Activated naive CD4-positive, alpha-beta T cell treated with anti-CD3 and anti-CD28 coated beads, Interleukin-2, amount 50 U/mL, for 16 hours (primary cell): ENCODE measurements around the gene PRCC.

Experiments
- DNase-seq: peaks from one replicate; pipeline ENCODE4 v3.0.0-alpha.2; 2020

The PRCC gene

GRCh38 chr1:156816561-156817328 lies 49.4 kb downstream of the PRCC start, which contains the start of gene SH2D2A:
Gene SH2D2A (minus strand): TSS chr1:156816848. CDS start chr1:156816708, 140 bp downstream.
- peak; percentile 91 for DNase-seq

GRCh38 chr1:156821801-156822200 lies 54.5 kb downstream of the PRCC start:
- DNase-seq = no peak

- no peak for DNase-seq
Measured at GRCh38 chr1:156822680-156823079, 55.3 kb downstream of the PRCC start.

- no peak for DNase-seq
Measured at GRCh38 chr1:156823210-156823790, 56.0 kb downstream of the PRCC start.

GRCh38 chr1:156826630-156827029 lies 59.3 kb downstream of the PRCC start:
- DNase-seq = no peak

- no peak for DNase-seq
Measured at GRCh38 chr1:156828400-156829124, 61.2 kb downstream of the PRCC start.

GRCh38 chr1:156832434-156832833 lies 65.1 kb downstream of the PRCC start:
- DNase-seq = no peak

GRCh38 chr1:156833603-156834002 lies 66.3 kb downstream of the PRCC start:
- DNase-seq = no peak

GRCh38 chr1:156834322-156834721 lies 67.0 kb downstream of the PRCC start:
- no peak for DNase-seq

- DNase-seq = no peak
Measured at GRCh38 chr1:156836041-156836654, 68.8 kb downstream of the PRCC start.

GRCh38 chr1:156836892-156837291 lies 69.6 kb downstream of the PRCC start:
- DNase-seq = no peak

- peak; percentile 38 for DNase-seq
Measured at GRCh38 chr1:156838972-156839371, 71.6 kb downstream of the PRCC start.

- DNase-seq = no peak
Measured at GRCh38 chr1:156839426-156840109, 72.2 kb downstream of the PRCC start.

GRCh38 chr1:156840186-156840897 lies 73.0 kb downstream of the PRCC start:
- DNase-seq = no peak

- DNase-seq = no peak
Measured at GRCh38 chr1:156840898-156841279, 73.6 kb downstream of the PRCC start.

GRCh38 chr1:156841295-156841855 lies 74.0 kb downstream of the PRCC start:
- no peak for DNase-seq

- no peak for DNase-seq
Measured at GRCh38 chr1:156842618-156843300, 75.4 kb downstream of the PRCC start.

- no peak for DNase-seq
Measured at GRCh38 chr1:156844102-156844501, 76.8 kb downstream of the PRCC start.

- no peak for DNase-seq
Measured at GRCh38 chr1:156844638-156845037, 77.3 kb downstream of the PRCC start.

- DNase-seq = peak; percentile 35
Measured at GRCh38 chr1:156845055-156845952, 78.0 kb downstream of the PRCC start.
